CD14-positive monocyte (primary cell): ENCODE results near the gene LTF. TPM values are rescaled to one million over a fixed set of nuclear protein-coding genes. Genes with fewer than 3 reads are reported as not detected.

Source experiments
- DNase-seq, 3 donors: peaks; one replicate each; pipeline ENCODE4 v3.0.0-alpha.2; 2011 to 2022
- H2AFZ ChIP-seq: 2 replicates; pipeline ENCODE4 v1.6.0; 2012; ENCODE audit warnings: mild to moderate bottlenecking, low read depth, low read length, inconsistent platforms; ENCODE audit not compliant: insufficient read depth, poor library complexity, severe bottlenecking
- H3K27ac ChIP-seq, 2 donors: 1 replicate in 1 of 2; 2 replicates in 1 of 2; pipeline ENCODE4 v1.5.1; 2012 to 2013; ENCODE audit warnings: low read length in 2 of 2, control low read depth in 1 of 2, inconsistent platforms in 1 of 2, low read depth in 1 of 2, mild to moderate bottlenecking in 1 of 2
- H3K27me3 ChIP-seq, 2 donors: one replicate each; pipeline versions ENCODE4 v1.6.0 to v1.6.1; 2011 to 2013; ENCODE audit warnings: low read length in 2 of 2; ENCODE audit not compliant: control insufficient read depth in 2 of 2, insufficient read depth in 2 of 2
- H3K36me3 ChIP-seq, 2 donors: replicated peaks in 1 of 2; 1 replicate in 1 of 2; 2 replicates in 1 of 2; pipeline versions ENCODE4 v1.5.1 to v1.6.1; 2012 to 2013; ENCODE audit warnings: low read length in 2 of 2, control low read depth in 1 of 2, inconsistent platforms in 1 of 2, mild to moderate bottlenecking in 1 of 2; ENCODE audit not compliant: insufficient read depth in 2 of 2, control insufficient read depth in 1 of 2
- H3K4me1 ChIP-seq, 2 donors: 1 replicate in 1 of 2; 2 replicates in 1 of 2; pipeline versions ENCODE4 v1.5.1 to v1.6.1; 2012 to 2013; ENCODE audit warnings: low read length in 2 of 2, control low read depth in 1 of 2, inconsistent platforms in 1 of 2, mild to moderate bottlenecking in 1 of 2, moderate library complexity in 1 of 2; ENCODE audit not compliant: insufficient read depth in 2 of 2, control insufficient read depth in 1 of 2
- H3K4me2 ChIP-seq: replicated peaks from 2 replicates; pipeline ENCODE3; 2012; ENCODE audit warnings: low read length, moderate library complexity, mild to moderate bottlenecking; ENCODE audit not compliant: poor library complexity, severe bottlenecking; ENCODE audit errors: extremely low read depth
- H3K4me3 ChIP-seq, 3 experiments: fragments of 200-600 bp in 1 of 3; sonication (generic) in 1 of 3; replicated peaks in 1 of 3; 1 replicate in 2 of 3; 2 replicates in 1 of 3; pipeline ENCODE4 v1.5.1; 2011 to 2013; ENCODE audit warnings: low read length in 3 of 3, mild to moderate bottlenecking in 3 of 3, control low read depth in 2 of 3, low read depth in 2 of 3, inconsistent platforms in 1 of 3, moderate library complexity in 1 of 3
- H3K79me2 ChIP-seq: 2 replicates; pipeline ENCODE4 v1.6.0; 2012; ENCODE audit warnings: mild to moderate bottlenecking, control low read depth, inconsistent platforms, low read length, moderate library complexity; ENCODE audit not compliant: insufficient read depth
- H3K9ac ChIP-seq: 2 replicates; pipeline ENCODE4 v1.6.0; 2017; ENCODE audit warnings: low read length, mild to moderate bottlenecking; ENCODE audit not compliant: insufficient read depth, poor library complexity, severe bottlenecking
- H3K9me3 ChIP-seq, 2 donors: replicated peaks in 1 of 2; 1 replicate in 1 of 2; 2 replicates in 1 of 2; pipeline versions ENCODE4 v1.5.1 to v1.6.1; 2012 to 2013; ENCODE audit warnings: low read length in 2 of 2, control low read depth in 1 of 2; ENCODE audit not compliant: control insufficient read depth in 1 of 2, insufficient read depth in 1 of 2
- H4K20me1 ChIP-seq: 2 replicates; pipeline ENCODE4 v1.6.0; 2012; ENCODE audit warnings: mild to moderate bottlenecking, low read length, control low read depth, moderate library complexity; ENCODE audit not compliant: insufficient read depth
- H3K27ac Mint-ChIP-seq, 7 donors: one replicate each; pipeline ENCODE4 v1.8.0; 2020; ENCODE audit warnings: mild to moderate bottlenecking in 7 of 7, mixed read lengths in 7 of 7, moderate library complexity in 6 of 7, inconsistent platforms in 2 of 7
- H3K27me3 Mint-ChIP-seq, 3 donors: one replicate each; pipeline ENCODE4 v1.8.0; 2021 to 2022; ENCODE audit warnings: low read depth in 3 of 3, mild to moderate bottlenecking in 3 of 3, mixed read lengths in 3 of 3, moderate library complexity in 3 of 3, inconsistent platforms in 1 of 3
- H3K36me3 Mint-ChIP-seq, 2 donors: one replicate each; pipeline ENCODE4 v1.8.0; 2020; ENCODE audit warnings: mixed read lengths in 2 of 2, inconsistent platforms in 1 of 2, mild to moderate bottlenecking in 1 of 2
- H3K4me1 Mint-ChIP-seq: one replicate; pipeline ENCODE4 v1.8.0; 2020; ENCODE audit warnings: mild to moderate bottlenecking, mixed read lengths
- H3K4me3 Mint-ChIP-seq, 2 donors: one replicate each; pipeline ENCODE4 v1.8.0; 2020; ENCODE audit warnings: mild to moderate bottlenecking in 2 of 2, mixed read lengths in 2 of 2, moderate library complexity in 1 of 2
- H3K9me3 Mint-ChIP-seq, 7 donors: one replicate each; pipeline ENCODE4 v1.8.0; 2020 to 2022; ENCODE audit warnings: mixed read lengths in 7 of 7, mild to moderate bottlenecking in 6 of 7, moderate library complexity in 6 of 7, inconsistent platforms in 2 of 7
- WGBS: methylation state at CpG from one replicate; pipeline ENCODE4 v1.1.5; 2013; ENCODE audit warnings: missing lambda C conversion rate; ENCODE audit not compliant: insufficient coverage; 5-methylcytosine and 5-hydroxymethylcytosine counted together
- intact Hi-C, 2 donors: fragments of 100-400 bp; cut with micrococcal nuclease; formaldehyde crosslinking; loops; one replicate each; pipeline versions ENCODE4 v1.15.0 to v1.15.1; 2023
- polyA plus RNA-seq, 3 donors: library from polyadenylated mRNA; depleted of rRNA in 1 of 3; unstranded in 2 of 3; stranded (reverse) in 1 of 3; fragments of 300-500 nt in 2 of 3; fragments of >200 nt in 1 of 3; fragmentation: Illumina TruSeq in 2 of 3; gene quantifications; 1 replicate in 2 of 3; 2 replicates in 1 of 3; pipeline ENCODE4 v1.2.3, GENCODE V29; 2012 to 2021
- TF ChIP-seq, protein P1 (sequence below): fragments of 200-600 bp; IDR thresholded peaks from one replicate; pipeline ENCODE4 v1.8.0; 2022; ENCODE audit warnings: antibody characterized with exemption, mild to moderate bottlenecking

Gene LTF
- polyA plus RNA-seq, 3 donors, result not detected

DNA sequence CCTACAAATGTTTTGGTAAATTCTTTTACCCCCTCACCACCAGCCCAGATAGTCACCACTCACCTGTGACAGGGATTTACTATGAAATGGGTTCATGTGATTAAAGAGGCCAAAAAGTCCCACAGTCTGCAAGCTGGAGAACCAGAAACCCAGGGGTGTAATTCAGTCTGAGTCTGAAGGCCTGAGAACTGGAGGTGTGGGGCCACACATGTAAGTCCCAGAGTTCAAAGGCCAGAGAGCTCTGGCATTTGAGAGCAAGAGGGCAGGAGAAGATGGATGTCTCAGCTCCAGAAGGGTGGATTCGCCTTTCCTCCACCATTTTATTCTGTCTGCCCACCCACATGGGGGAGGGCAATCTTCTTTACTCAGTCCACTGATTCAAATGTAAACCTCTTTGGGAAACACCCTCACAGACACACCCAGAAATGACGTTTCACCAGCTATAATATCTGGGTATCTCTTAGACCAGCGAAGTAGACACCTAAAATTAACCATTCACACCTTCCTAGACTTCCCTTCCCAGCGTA lies 45.0 kb upstream of the LTF start:
- H3K27ac Mint-ChIP-seq, result no peak overlapping the region
- no peak overlapping the region for H3K27ac ChIP-seq
- H3K36me3 Mint-ChIP-seq, result no peaks in the 10 kb centered on the region
- H2AFZ ChIP-seq, result no peak overlapping the region
- TF ChIP-seq, protein P1, sequence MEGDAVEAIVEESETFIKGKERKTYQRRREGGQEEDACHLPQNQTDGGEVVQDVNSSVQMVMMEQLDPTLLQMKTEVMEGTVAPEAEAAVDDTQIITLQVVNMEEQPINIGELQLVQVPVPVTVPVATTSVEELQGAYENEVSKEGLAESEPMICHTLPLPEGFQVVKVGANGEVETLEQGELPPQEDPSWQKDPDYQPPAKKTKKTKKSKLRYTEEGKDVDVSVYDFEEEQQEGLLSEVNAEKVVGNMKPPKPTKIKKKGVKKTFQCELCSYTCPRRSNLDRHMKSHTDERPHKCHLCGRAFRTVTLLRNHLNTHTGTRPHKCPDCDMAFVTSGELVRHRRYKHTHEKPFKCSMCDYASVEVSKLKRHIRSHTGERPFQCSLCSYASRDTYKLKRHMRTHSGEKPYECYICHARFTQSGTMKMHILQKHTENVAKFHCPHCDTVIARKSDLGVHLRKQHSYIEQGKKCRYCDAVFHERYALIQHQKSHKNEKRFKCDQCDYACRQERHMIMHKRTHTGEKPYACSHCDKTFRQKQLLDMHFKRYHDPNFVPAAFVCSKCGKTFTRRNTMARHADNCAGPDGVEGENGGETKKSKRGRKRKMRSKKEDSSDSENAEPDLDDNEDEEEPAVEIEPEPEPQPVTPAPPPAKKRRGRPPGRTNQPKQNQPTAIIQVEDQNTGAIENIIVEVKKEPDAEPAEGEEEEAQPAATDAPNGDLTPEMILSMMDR, result no peak
- H3K9ac ChIP-seq, result no peak overlapping the region
- H3K9me3 ChIP-seq, result no peaks in the 10 kb centered on the region
- peaks cover 0 to 1% (median 0%) of the 10 kb centered on the region in 7 donors for H3K9me3 Mint-ChIP-seq
- no peaks in the 10 kb centered on the region for H3K27me3 ChIP-seq
- DNase-seq, result no peak
- H3K4me2 ChIP-seq, result no peak overlapping the region
- no peaks in the 10 kb centered on the region for H4K20me1 ChIP-seq
- H3K4me1 ChIP-seq, result no peaks in the 10 kb centered on the region
- no peaks in the 10 kb centered on the region for H3K36me3 ChIP-seq
- 93% methylated on average over 3 of the region's 4 CpGs for WGBS
- no peak overlapping the region for H3K4me3 Mint-ChIP-seq
- intact Hi-C loops, result no loop called here
- no peaks in the 10 kb centered on the region for H3K4me1 Mint-ChIP-seq
- peaks cover 0 to 8% (median 7%) of the 10 kb centered on the region in 3 donors for H3K27me3 Mint-ChIP-seq
- no peaks in the 10 kb centered on the region for H3K79me2 ChIP-seq
- no peak overlapping the region for H3K4me3 ChIP-seq

DNA sequence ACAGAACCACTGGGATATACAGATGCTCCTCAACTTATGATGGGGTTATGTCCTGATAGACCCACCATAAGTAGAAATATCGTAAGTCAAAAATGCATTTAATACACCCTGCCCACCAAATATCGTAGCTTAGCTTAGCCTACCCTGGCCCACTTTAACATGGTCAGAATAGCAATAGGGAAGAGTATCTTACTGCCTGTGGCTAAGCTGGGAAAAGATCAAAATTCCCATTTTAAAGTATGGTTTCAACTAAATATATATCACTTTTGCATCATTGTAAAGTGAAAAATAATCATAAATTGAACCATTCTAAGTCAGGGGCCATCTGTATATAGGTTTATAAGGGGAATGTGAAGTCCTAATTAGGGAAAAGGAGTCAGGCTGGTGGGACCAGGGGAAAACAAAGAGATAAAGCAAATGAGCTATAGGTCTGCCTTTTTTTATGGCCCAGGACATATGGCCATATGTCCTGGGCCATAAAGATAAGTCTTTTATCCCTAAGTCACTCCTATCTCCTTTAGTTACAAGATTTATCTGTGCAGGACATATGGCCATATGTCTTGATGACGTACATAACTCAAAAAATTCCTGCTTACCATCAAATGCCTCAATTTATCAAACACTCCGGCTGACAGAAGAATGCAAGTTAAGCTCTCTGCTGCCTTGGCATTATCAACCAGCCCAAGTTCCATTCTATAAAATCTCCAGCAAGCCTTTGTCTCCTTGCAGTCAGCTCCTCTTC lies 44.3 kb upstream of the LTF start:
- Mint-ChIP-seq H3K9me3 (peaks cover 0 to 1% (median 0%) of the 10 kb centered on the region in 7 donors), H3K4me1 (no peaks in the 10 kb centered on the region), H3K36me3 (no peaks in the 10 kb centered on the region), H3K27ac (no peak overlapping the region), H3K27me3 (peaks cover 0 to 8% (median 7%) of the 10 kb centered on the region in 3 donors), H3K4me3 (no peak overlapping the region)
- no peaks in the 10 kb centered on the region for H3K36me3 ChIP-seq
- H3K4me3 ChIP-seq, result no peak overlapping the region
- intact Hi-C loops, result no loop called here
- TF ChIP-seq, protein P1, result no peak
- H3K27ac ChIP-seq, result no peak overlapping the region
- H3K4me2 ChIP-seq, result no peak overlapping the region
- no peaks in the 10 kb centered on the region for H3K27me3 ChIP-seq
- H2AFZ ChIP-seq, result no peak overlapping the region
- WGBS, result 100% methylated on average over 2 of the region's 4 CpGs
- H3K9me3 ChIP-seq, result no peaks in the 10 kb centered on the region
- no peaks in the 10 kb centered on the region for H4K20me1 ChIP-seq
- DNase-seq, result no peak
- no peaks in the 10 kb centered on the region for H3K79me2 ChIP-seq
- no peaks in the 10 kb centered on the region for H3K4me1 ChIP-seq
- H3K9ac ChIP-seq, result no peak overlapping the region
